Central memory CD8-positive, alpha-beta T cell (primary cell): ENCODE data around the gene EN2.

ENCODE experiments used
- ATAC-seq: fragments of 150-1000 bp; cut with Tn5 transposase; replicated peaks from 2 replicates; pipeline ENCODE4 v1.10.0; 2022; ENCODE audit warnings: mild to moderate bottlenecking, moderate FRiP score, moderate number of reproducible peaks; ENCODE audit not compliant: poor library complexity, severe bottlenecking; ENCODE audit errors: extremely low read depth
- DNase-seq, 2 donors: peaks; one replicate each; pipeline ENCODE4 v3.0.0; 2021; ENCODE audit warnings: low spot score in 2 of 2
- H3K27ac Mint-ChIP-seq: one replicate; pipeline ENCODE4 v1.8.0; 2022; ENCODE audit warnings: low read depth, mild to moderate bottlenecking, moderate library complexity, mixed read lengths
- H3K27me3 Mint-ChIP-seq: one replicate; pipeline ENCODE4 v1.8.0; 2022; ENCODE audit warnings: mixed read lengths
- H3K36me3 Mint-ChIP-seq: one replicate; pipeline ENCODE4 v1.8.0; 2022; ENCODE audit warnings: mild to moderate bottlenecking, moderate library complexity, mixed read lengths; ENCODE audit not compliant: insufficient read depth
- H3K4me1 Mint-ChIP-seq: one replicate; pipeline ENCODE4 v1.8.0; 2022; ENCODE audit warnings: mixed read lengths
- H3K4me3 Mint-ChIP-seq: one replicate; pipeline ENCODE4 v1.8.0; 2022; ENCODE audit warnings: mild to moderate bottlenecking, moderate library complexity, mixed read lengths
- H3K9me3 Mint-ChIP-seq: one replicate; pipeline ENCODE4 v1.8.0; 2022; ENCODE audit warnings: mixed read lengths

EN2 gene

DNA sequence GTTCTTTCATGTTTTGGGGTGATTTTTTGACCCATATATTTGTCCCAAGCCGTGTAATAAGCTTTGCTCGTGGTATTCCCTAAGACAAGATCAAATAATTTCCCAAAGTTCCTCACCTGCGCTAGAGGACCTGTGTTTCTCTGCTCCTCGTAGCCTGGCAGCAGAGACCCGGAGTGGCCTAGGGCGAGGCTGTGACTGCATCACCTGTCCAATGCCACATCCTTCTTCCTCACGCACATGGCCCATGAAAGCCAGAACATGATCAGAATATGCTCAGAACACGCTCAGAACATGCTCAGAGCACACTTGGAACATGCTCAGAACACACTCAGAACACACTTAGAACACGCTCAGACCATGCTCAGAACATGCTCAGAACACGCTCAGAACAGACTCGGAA lies 23.8 kb downstream of the EN2 start:
- peaks cover 8% of the 10 kb centered on the region for H3K9me3 Mint-ChIP-seq
- ATAC-seq, result no peak
- DNase-seq, result no peak
- peaks cover 5% of the 10 kb centered on the region for H3K4me1 Mint-ChIP-seq
- H3K36me3 Mint-ChIP-seq, result no peaks in the 10 kb centered on the region
- no peak overlapping the region for H3K27ac Mint-ChIP-seq
- H3K27me3 Mint-ChIP-seq, result peaks cover 50% of the 10 kb centered on the region
- H3K4me3 Mint-ChIP-seq, result no peak overlapping the region

DNA sequence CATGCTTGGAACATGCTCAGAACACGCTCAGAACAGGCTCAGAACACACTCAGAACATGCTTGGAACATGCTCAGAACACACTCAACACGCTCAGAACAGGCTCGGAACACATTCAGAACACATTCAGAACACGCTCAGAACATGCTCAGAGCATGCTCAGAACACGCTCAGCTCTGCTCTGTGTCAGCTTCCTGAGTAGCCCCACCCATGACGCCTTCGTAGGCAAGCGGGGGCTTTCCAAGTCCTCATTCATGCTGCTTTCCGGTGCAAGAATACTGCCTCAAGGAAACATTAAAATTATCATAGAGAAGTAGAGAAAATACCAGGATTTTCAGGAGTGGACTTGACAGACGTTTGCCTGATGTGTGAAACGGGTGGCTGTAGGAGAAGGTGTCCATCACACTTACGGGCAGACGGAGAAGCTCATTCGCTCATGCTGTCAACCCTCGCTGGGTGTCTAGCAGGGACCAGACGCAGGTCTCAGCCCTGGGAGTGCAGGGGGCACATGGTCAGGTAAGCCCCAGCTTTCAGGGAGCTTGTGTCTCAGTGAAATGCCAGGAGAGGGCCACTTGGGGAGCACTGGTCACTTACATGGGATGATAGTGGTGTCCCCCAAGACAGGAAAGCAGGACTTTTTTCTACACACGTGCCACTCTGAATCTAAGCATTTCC lies 24.7 kb downstream of the EN2 start:
- Mint-ChIP-seq H3K27me3 (peaks cover 50% of the 10 kb centered on the region), H3K36me3 (no peaks in the 10 kb centered on the region), H3K4me1 (peaks cover 5% of the 10 kb centered on the region), H3K27ac (peak overlapping the region; percentile 46), H3K9me3 (peaks cover 8% of the 10 kb centered on the region), H3K4me3 (peak overlapping the region; percentile 32)
- DNase-seq, result no peak
- peak; percentile 52 for ATAC-seq

GRCh38 chr7:155483245-155483644 lies 25.3 kb downstream of the EN2 start:
- no peak for ATAC-seq
- no peaks in the 10 kb centered on the region for H3K36me3 Mint-ChIP-seq
- peaks cover 50% of the 10 kb centered on the region for H3K27me3 Mint-ChIP-seq
- H3K4me3 Mint-ChIP-seq, result no peak overlapping the region
- H3K9me3 Mint-ChIP-seq, result peaks cover 8% of the 10 kb centered on the region
- peak overlapping the region; percentile 46 for H3K27ac Mint-ChIP-seq
- H3K4me1 Mint-ChIP-seq, result peaks cover 5% of the 10 kb centered on the region
- no peak for DNase-seq

DNA sequence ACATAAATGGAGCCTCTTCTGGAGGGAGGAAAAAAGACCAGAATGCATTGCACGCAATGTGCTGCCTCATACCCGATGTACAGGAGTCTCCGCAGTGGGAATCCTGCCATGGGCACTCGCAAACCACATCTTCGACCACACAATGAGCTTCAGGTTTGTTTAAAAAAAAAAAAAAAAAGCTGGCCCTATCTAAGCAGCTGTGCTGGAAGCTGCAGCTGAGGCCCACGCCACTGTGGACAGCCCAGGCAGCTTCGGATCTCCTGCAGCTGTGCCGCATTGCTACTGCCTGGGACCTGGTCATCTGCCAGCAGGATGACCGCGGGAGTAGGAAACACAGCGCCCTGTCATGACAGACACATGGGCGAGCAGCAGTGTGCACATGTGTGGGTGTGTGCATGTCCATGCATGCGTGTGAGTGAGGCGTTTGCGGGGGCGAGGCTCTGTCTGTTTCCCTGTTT lies 26.0 kb downstream of the EN2 start:
- H3K27ac Mint-ChIP-seq, result no peak overlapping the region
- no peak overlapping the region for H3K4me3 Mint-ChIP-seq
- no peak for DNase-seq
- H3K9me3 Mint-ChIP-seq, result peaks cover 8% of the 10 kb centered on the region
- peaks cover 52% of the 10 kb centered on the region for H3K27me3 Mint-ChIP-seq
- H3K4me1 Mint-ChIP-seq, result peaks cover 5% of the 10 kb centered on the region
- no peak for ATAC-seq
- H3K36me3 Mint-ChIP-seq, result no peaks in the 10 kb centered on the region

- DNase-seq (no peak), ATAC-seq (no peak)
- peaks cover 5% of the 10 kb centered on the region for H3K4me1 Mint-ChIP-seq
- no peak overlapping the region for H3K4me3 Mint-ChIP-seq
- H3K36me3 Mint-ChIP-seq, result peaks cover 1% of the 10 kb centered on the region
- H3K27me3 Mint-ChIP-seq, result peaks cover 55% of the 10 kb centered on the region
- peaks cover 8% of the 10 kb centered on the region for H3K9me3 Mint-ChIP-seq
- no peak overlapping the region for H3K27ac Mint-ChIP-seq
Observed at GRCh38 chr7:155484483-155485399, 26.8 kb downstream of the EN2 start.

GRCh38 chr7:155486783-155487508 lies 29.0 kb downstream of the EN2 start:
- no peak overlapping the region for H3K27ac Mint-ChIP-seq
- H3K36me3 Mint-ChIP-seq, result peaks cover 1% of the 10 kb centered on the region
- peaks cover 17% of the 10 kb centered on the region for H3K4me1 Mint-ChIP-seq
- peaks cover 57% of the 10 kb centered on the region for H3K27me3 Mint-ChIP-seq
- ATAC-seq (no peak), DNase-seq (no peak)
- H3K9me3 Mint-ChIP-seq, result peaks cover 5% of the 10 kb centered on the region
- no peak overlapping the region for H3K4me3 Mint-ChIP-seq

DNA sequence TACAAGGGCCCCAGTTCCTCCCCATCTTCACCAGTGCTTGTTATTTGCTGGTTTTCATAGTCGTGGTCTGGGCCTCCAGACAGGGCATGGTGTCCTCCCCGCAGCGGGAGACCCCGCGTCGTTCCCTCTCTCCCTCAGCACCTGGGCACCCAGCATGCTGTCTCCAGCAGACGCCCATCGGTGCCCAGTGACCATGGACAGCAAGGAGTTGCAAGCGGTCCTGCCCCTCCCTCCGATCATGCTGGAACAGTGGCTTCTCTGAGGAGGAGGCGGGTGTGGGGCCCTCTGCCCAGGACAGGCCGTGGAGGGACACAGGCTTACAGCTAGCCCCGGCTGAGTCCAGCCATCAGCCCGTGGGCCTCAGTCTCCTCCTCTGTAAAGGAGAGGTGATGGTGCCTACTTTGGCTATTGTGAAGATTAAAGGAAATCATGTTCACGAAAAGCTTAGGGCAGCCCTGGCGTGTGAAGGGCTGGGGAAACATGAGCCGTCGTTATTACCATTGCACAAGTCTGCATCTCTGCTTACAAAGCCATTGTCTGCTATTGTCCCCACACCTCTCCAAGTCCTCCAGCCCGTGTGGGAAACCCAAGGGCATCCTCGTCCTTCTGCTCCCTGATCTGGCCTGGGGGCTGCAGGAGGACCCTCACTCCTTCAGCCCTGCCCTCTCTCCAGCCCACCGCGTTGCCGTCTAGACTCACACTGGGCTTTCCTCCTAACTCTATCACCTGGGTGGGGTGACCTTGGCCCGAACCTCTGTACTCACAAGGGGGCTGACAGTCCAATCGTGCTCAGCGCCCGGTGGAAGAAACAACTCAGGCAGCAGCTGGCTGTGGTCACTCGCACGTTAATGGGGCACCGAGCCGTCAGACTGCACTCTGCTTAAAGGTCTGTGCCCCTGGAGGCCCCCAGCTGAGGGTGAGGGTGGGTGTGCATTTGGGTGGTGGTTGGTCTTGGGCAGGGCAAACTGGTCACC lies 29.9 kb downstream of the EN2 start:
- no peak overlapping the region for H3K4me3 Mint-ChIP-seq
- no peak overlapping the region for H3K27ac Mint-ChIP-seq
- no peaks in the 10 kb centered on the region for H3K9me3 Mint-ChIP-seq
- peaks cover 1% of the 10 kb centered on the region for H3K36me3 Mint-ChIP-seq
- ATAC-seq (no peak), DNase-seq (no peak)
- peaks cover 65% of the 10 kb centered on the region for H3K27me3 Mint-ChIP-seq
- peaks cover 20% of the 10 kb centered on the region for H3K4me1 Mint-ChIP-seq

DNA sequence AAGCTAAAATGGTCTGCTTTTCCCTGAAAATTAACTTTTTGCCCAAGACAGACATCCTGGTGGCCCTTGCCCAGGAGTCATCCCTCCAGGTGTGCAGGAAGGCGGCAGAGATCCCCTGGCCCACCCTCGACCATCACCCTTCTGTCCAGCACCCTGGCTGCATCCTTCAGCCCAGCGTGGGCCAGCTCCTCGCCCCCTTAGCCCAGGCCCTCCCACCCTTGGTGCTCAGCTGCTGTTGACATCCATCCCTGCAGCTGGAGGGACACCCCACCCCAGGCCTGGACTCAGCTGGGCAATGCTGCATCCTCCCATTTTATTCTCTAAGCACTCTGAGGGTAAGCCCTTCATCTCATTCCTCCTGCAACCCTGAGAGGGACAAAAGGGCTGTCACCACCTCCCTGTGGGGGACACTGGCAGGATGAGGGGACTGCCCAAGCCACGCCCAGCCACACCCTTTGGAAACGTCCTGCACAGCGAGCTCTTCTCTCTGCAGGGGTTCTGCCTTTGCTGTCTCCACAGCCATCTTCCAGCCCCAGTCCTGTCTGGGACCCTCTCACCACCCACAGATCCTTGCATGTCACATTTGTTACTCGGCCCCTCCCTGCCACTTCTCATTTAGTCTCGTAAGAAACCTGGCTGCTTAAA lies 30.7 kb downstream of the EN2 start:
- Mint-ChIP-seq H3K4me1 (peaks cover 15% of the 10 kb centered on the region), H3K36me3 (peaks cover 1% of the 10 kb centered on the region), H3K27ac (no peak overlapping the region), H3K9me3 (no peaks in the 10 kb centered on the region), H3K4me3 (no peak overlapping the region), H3K27me3 (peaks cover 73% of the 10 kb centered on the region)
- ATAC-seq (no peak), DNase-seq (no peak)

GRCh38 chr7:155489158-155489840 lies 31.4 kb downstream of the EN2 start:
- ATAC-seq (no peak), DNase-seq (no peak)
- H3K36me3 Mint-ChIP-seq, result peaks cover 1% of the 10 kb centered on the region
- H3K4me1 Mint-ChIP-seq, result peaks cover 15% of the 10 kb centered on the region
- peak overlapping the region; percentile 31 for H3K4me3 Mint-ChIP-seq
- H3K9me3 Mint-ChIP-seq, result no peaks in the 10 kb centered on the region
- no peak overlapping the region for H3K27ac Mint-ChIP-seq
- peaks cover 70% of the 10 kb centered on the region for H3K27me3 Mint-ChIP-seq

- no peaks in the 10 kb centered on the region for H3K9me3 Mint-ChIP-seq
- H3K4me1 Mint-ChIP-seq, result peaks cover 15% of the 10 kb centered on the region
- peaks cover 63% of the 10 kb centered on the region for H3K27me3 Mint-ChIP-seq
- H3K4me3 Mint-ChIP-seq, result peak overlapping the region; percentile 75
- H3K27ac Mint-ChIP-seq, result peak overlapping the region; percentile 82
- ATAC-seq (no peak), DNase-seq (no peak)
- peaks cover 1% of the 10 kb centered on the region for H3K36me3 Mint-ChIP-seq
Observed at GRCh38 chr7:155489862-155490696, 32.1 kb downstream of the EN2 start.
